K562 (cell line): ENCODE results near the gene PLCD1. TPM values are rescaled to one million over a fixed set of nuclear protein-coding genes. Genes with fewer than 3 reads are reported as not detected.

Experiments
- ATAC-seq: fragments of 200-7000 bp; cut with Tn5 transposase; 3 replicates; pipeline ENCODE4 v1.9.1; 2020; ENCODE audit warnings: moderate library complexity
- BruUV-seq: library from RNA; stranded (reverse); fragments of 400-500 nt; replicated peaks from 2 replicates; lab custom pipeline; 2021; lab: Mats Ljungman, UMichigan
- CTCF ChIA-PET: fragments of 300-600 bp; formaldehyde crosslinking; extraction: SDS; loops from one replicate; lab custom pipeline; 2021; ENCODE audit warnings: low intra/inter-chr PET ratio; lab: Yijun Ruan, JAX
- POLR2A ChIA-PET: fragments of 300-600, 350-650 bp; sonication (Branson Sonifier 250); formaldehyde crosslinking; extraction: SDS; loops from one replicate; lab custom pipeline; 2021; ENCODE audit warnings: antibody characterized with exemption, inconsistent platforms; lab: Yijun Ruan, JAX
- DNase-seq, 4 experiments: peaks; one replicate each; pipeline versions ENCODE4 v3.0.0 to v3.0.0-alpha.2; 2011 to 2018; ENCODE audit warnings: low spot score in 3 of 4, mixed read lengths in 3 of 4; ENCODE audit errors: extremely low read depth in 1 of 4
- FAIRE-seq: peaks from 2 replicates; lab custom pipeline; 2011; peaks lifted over from hg19 to GRCh38; lab: Jason Lieb, UNC
- H2AFZ ChIP-seq: 2 replicates; pipeline ENCODE4 v1.6.0; 2011; ENCODE audit warnings: low read depth, low read length, control low read depth, inconsistent platforms
- H3K27ac ChIP-seq: fragments of 200-600 bp; 3 replicates; pipeline ENCODE4 v1.8.0; 2011; ENCODE audit warnings: low read depth, mild to moderate bottlenecking, control low read depth, inconsistent platforms, low read length, moderate library complexity, mixed read lengths; ENCODE audit errors: extremely low read depth
- H3K27me3 ChIP-seq, 2 experiments: fragments of 300-600 bp in 1 of 2; 2 replicates in 1 of 2; 3 replicates in 1 of 2; pipeline versions ENCODE4 v1.6.0 to v1.8.0; 2011; ENCODE audit warnings: inconsistent platforms in 2 of 2, low read length in 2 of 2, mild to moderate bottlenecking in 1 of 2, mixed read lengths in 1 of 2, moderate library complexity in 1 of 2; ENCODE audit not compliant: control insufficient read depth in 2 of 2, insufficient read depth in 2 of 2
- H3K36me3 ChIP-seq: fragments of 300-600 bp; 3 replicates; pipeline ENCODE4 v1.8.0; 2011; ENCODE audit warnings: mild to moderate bottlenecking, low read length, inconsistent platforms; ENCODE audit not compliant: control insufficient read depth, insufficient read depth
- H3K4me1 ChIP-seq, 2 experiments: fragments of 200-600 bp in 1 of 2; replicated peaks in 1 of 2; 2 replicates in 1 of 2; 3 replicates in 1 of 2; pipeline versions ENCODE4 v1.5.1 to v1.8.0; 2011; ENCODE audit warnings: inconsistent platforms in 2 of 2, low read length in 2 of 2, mild to moderate bottlenecking in 1 of 2, mixed read lengths in 1 of 2, moderate library complexity in 1 of 2; ENCODE audit not compliant: control insufficient read depth in 2 of 2, insufficient read depth in 2 of 2
- H3K4me2 ChIP-seq: 2 replicates; pipeline ENCODE4 v1.6.1; 2011; ENCODE audit warnings: low read length, control low read depth, inconsistent platforms, mixed read lengths; ENCODE audit not compliant: insufficient read depth
- H3K4me3 ChIP-seq: fragments of 200-600 bp; sonication (generic), shearing (Covaris generic); 2 replicates; pipeline ENCODE4 v1.5.1; 2016; ENCODE audit warnings: control low read depth, inconsistent platforms
- H3K79me2 ChIP-seq: fragments of 200-600 bp; 3 replicates; pipeline ENCODE4 v1.8.0; 2011; ENCODE audit warnings: low read length, inconsistent platforms; ENCODE audit not compliant: control insufficient read depth, insufficient read depth
- H3K9ac ChIP-seq, 2 experiments: 2 replicates each; pipeline versions ENCODE4 v1.6.0 to v1.6.1; 2011; ENCODE audit warnings: low read depth in 2 of 2, low read length in 2 of 2, control low read depth in 1 of 2, inconsistent platforms in 1 of 2, mild to moderate bottlenecking in 1 of 2, mixed read lengths in 1 of 2; ENCODE audit not compliant: insufficient read depth in 1 of 2
- H3K9me1 ChIP-seq: one replicate; pipeline ENCODE4 v1.6.0; 2011; ENCODE audit warnings: inconsistent platforms, mild to moderate bottlenecking, low read length, moderate library complexity; ENCODE audit not compliant: control insufficient read depth, insufficient read depth
- H3K9me3 ChIP-seq: replicated peaks from 2 replicates; pipeline ENCODE4 v1.5.1; 2011; ENCODE audit warnings: low read depth, low read length, inconsistent platforms; ENCODE audit not compliant: control insufficient read depth, insufficient read depth
- H4K20me1 ChIP-seq: replicated peaks from 2 replicates; pipeline ENCODE4 v1.6.1; 2011; ENCODE audit warnings: low read length, inconsistent platforms, mixed read lengths; ENCODE audit not compliant: control insufficient read depth, insufficient read depth
- ADNP ChIP-seq: fragments of 200-800 bp; sonication (Bioruptor generic); IDR thresholded peaks from 2 replicates; pipeline ENCODE4 v1.6.1; 2016; ENCODE audit warnings: missing genetic modification characterization, missing compliant biosample characterization
- EP300 ChIP-seq: IDR thresholded peaks from 2 replicates; pipeline ENCODE4 v1.6.1; 2012; ENCODE audit warnings: low read length, improper control_type of control experiment
- ETS2 ChIP-seq: IDR thresholded peaks from 2 replicates; pipeline ENCODE4 v1.6.1; 2016; ENCODE audit warnings: borderline replicate concordance, missing genetic modification characterization, mild to moderate bottlenecking, moderate library complexity, missing compliant biosample characterization; ENCODE audit not compliant: poor library complexity, severe bottlenecking
- MAZ ChIP-seq, 2 experiments: fragments of 450-650 bp in 1 of 2; sonication (generic) in 1 of 2; formaldehyde crosslinking; IDR thresholded peaks in 1 of 2; conservative IDR thresholded peaks in 1 of 2; 2 replicates each; pipeline versions ENCODE4 v1.4.0 to v1.5.0; 2020; ENCODE audit warnings: mild to moderate bottlenecking in 1 of 2, missing genetic modification reagents in 1 of 2
- NRF1 ChIP-seq, 2 experiments: fragments of 450-650 bp; IDR thresholded peaks in 1 of 2; conservative IDR thresholded peaks in 1 of 2; 2 replicates each; pipeline ENCODE4 v1.6.1; 2014; ENCODE audit warnings: mild to moderate bottlenecking in 2 of 2
- PHB ChIP-seq: fragments of 250-450 bp; sonication (Bioruptor Pico); IDR thresholded peaks from 2 replicates; pipeline ENCODE4 v1.5.0; 2021
- RCOR1 ChIP-seq, 2 experiments: IDR thresholded peaks; 2 replicates each; pipeline ENCODE4 v1.6.1; 2012; ENCODE audit warnings: low read depth in 2 of 2, low read length in 2 of 2, borderline replicate concordance in 1 of 2, improper control_type of control experiment in 1 of 2
- ZEB2 ChIP-seq: fragments of 450-650 bp; IDR thresholded peaks from 2 replicates; pipeline ENCODE4 v1.6.1; 2016
- ZNF24 ChIP-seq: fragments of 450-650 bp; IDR thresholded peaks from 2 replicates; pipeline ENCODE4 v1.6.1; 2016
- ZNF277 ChIP-seq: fragments of 250-450 bp; sonication (Bioruptor Pico); IDR thresholded peaks from 2 replicates; pipeline ENCODE4 v1.8.0; 2022; ENCODE audit warnings: inconsistent platforms, mild to moderate bottlenecking, moderate library complexity, borderline replicate concordance
- WGBS: fragments of 100-300 bp; shearing (Covaris generic); methylation state at CpG from one replicate; pipeline ENCODE4 v1.1.6; 2016; ENCODE audit warnings: low coverage, mixed read lengths; ENCODE audit not compliant: insufficient coverage; ENCODE audit errors: missing lambda C conversion rate; 5-methylcytosine and 5-hydroxymethylcytosine counted together
- in situ Hi-C: fragments of 300-500 bp; cut with MboI; formaldehyde crosslinking; loops from 4 replicates; pipeline ENCODE4 v1.15.0; 2018; ENCODE audit warnings: inconsistent platforms, mixed read lengths
- intact Hi-C: fragments of 100-400 bp; cut with micrococcal nuclease; formaldehyde crosslinking; loops from 2 replicates; pipeline ENCODE4 v1.14.2; 2022
- polyA plus RNA-seq, 8 experiments: library from polyadenylated mRNA; depleted of rRNA in 4 of 8; stranded (reverse) in 5 of 8; unstranded in 3 of 8; fragments of >200 nt; fragmentation: Nextera tagmentation in 2 of 8; fragmentation: Illumina TruSeq in 1 of 8; extraction: Ambion mirVana in 2 of 8; extraction: Trizol in 1 of 8; gene quantifications; 2 replicates each; pipeline versions ENCODE4 v1.2.1 to v1.2.3, GENCODE V29; 2011 to 2014; ENCODE audit warnings: inconsistent platforms in 1 of 8, missing spikeins in 1 of 8
- total RNA-seq, 7 experiments: library from RNA; depleted of rRNA in 6 of 7; stranded (reverse); fragments of >200 nt in 6 of 7; fragmentation: Illumina TruSeq in 2 of 7; extraction: Trizol in 2 of 7; gene quantifications; 2 replicates each; pipeline versions ENCODE4 v1.2.1 to v1.2.3, GENCODE V29; 2011 to 2021; ENCODE audit warnings: low replicate concordance in 1 of 7

Gene PLCD1
- total and polyA plus RNA-seq, 9 of the 15 experiments (the other 6 are each of a cell fraction or from before 2014, with no cell fraction given) = 5.4 to 209 (median 116) TPM

GRCh38 chr3:38039899-38040261 lies 10.4 kb upstream of the PLCD1 start (continued):
- TF ChIP-seq ZNF24 (no peak), ZNF277 (no peak), NRF1 (conservative IDR thresholded peaks at IDR 0.05 in 1 of 2, IDR thresholded peaks at IDR 0.05 in 1 of 2) (peak; percentile 30 to 36; a peak in 1 of 4 replicates), ETS2 (tag) (no peak), MAZ (CRISPR knock-in tag; conservative IDR thresholded peaks at IDR 0.05 in 1 of 2, IDR thresholded peaks at IDR 0.05 in 1 of 2) (peak in 1 of 2 experiments; percentile 39; a peak in 1 of 4 replicates), RCOR1 (IDR thresholded peaks at IDR 0.05; ENCODE audit: borderline replicate concordance in 1 of 2, low read depth in 2 of 2, low read length in 2 of 2) (peak in 1 of 2 experiments; percentile 65; a peak in 2 of 4 replicates)

DNA sequence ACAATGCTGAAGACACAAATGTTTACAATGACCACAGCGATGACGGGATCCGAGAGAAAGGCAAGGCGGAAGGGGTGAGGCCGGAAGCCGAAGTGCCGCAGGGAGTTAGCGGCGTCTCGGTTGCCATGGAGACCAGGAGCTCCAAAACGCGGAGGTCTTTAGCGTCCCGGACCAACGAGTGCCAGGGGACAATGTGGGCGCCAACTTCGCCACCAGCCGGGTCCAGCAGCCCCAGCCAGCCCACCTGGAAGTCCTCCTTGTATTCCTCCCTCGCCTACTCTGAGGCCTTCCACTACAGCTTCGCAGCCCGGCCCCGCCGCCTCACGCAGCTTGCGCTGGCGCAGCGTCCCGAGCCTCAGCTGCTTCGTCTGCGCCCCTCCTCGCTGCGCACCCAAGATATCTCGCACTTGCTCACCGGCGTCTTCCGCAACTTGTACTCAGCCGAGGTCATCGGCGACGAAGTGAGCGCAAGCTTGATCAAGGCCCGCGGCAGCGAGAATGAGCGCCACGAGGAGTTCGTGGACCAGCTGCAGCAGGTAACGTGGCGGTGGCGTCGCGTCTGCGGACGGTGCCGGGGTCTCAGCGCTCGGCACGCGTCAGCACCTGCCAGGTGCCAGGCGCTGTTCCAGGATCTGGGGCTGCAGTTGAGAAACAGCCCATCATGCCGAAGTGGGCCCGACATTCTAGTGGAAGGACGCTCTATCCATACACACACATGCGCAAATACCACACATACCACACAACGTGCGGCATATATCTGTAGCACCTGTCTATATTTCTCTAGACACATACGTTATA lies 9.9 kb upstream of the PLCD1 start, which contains the start of gene DLEC1:
Gene DLEC1, plus strand, starts transcription at position 108 of the 798 bp plus-strand sequence. Its CDS starts 18 bp downstream, at position 126.
- no peaks in the 10 kb centered on the region for H3K79me2 ChIP-seq
- ChIA-PET CTCF (interaction anchor here (0.7 to 1.1 kb wide), 2 partner anchors 35 to 440 kb away, joined by 3 read pairs; no protein-coding TSS in a partner anchor), POLR2A (no interaction called here)
- H3K4me3 ChIP-seq = no peak within 1 kb of the TSS
- no peak for FAIRE-seq
- WGBS = 35% methylated on average over 67 of the region's 67 CpGs
- peak within 1 kb of the TSS in 1 of 2 experiments; percentile 37; a peak in 1 of 4 replicates for H3K9ac ChIP-seq
- H3K4me1 ChIP-seq = peaks cover 4 to 9% of the 10 kb centered on the region in 2 experiments; a peak in 4 of 5 replicates
- H3K27ac ChIP-seq = no peak within 1 kb of the TSS
- H3K36me3 ChIP-seq = no peaks in the 10 kb centered on the region
- no peaks in the 10 kb centered on the region for H4K20me1 ChIP-seq
- no peaks in the 10 kb centered on the region for H3K9me3 ChIP-seq
- intact Hi-C loops (no loop called here), in situ Hi-C loops (no loop called here)
- no TSS peak for BruUV-seq
- ATAC-seq = peak; percentile 51
- DNase-seq = peak in 2 of 4 experiments; percentile 56 to 61
- H3K4me2 ChIP-seq = peak within 1 kb of the TSS; percentile 12
- no peaks in the 10 kb centered on the region for H3K9me1 ChIP-seq
- peaks cover 13 to 41% of the 10 kb centered on the region in 2 experiments; a peak in 4 of 5 replicates for H3K27me3 ChIP-seq
- H2AFZ ChIP-seq = peak within 1 kb of the TSS; percentile 60
- TF ChIP-seq ADNP (tag) (no peak), ZEB2 (no peak), EP300 (no peak), PHB (no peak)
